ENCODE measurements around the gene PDE6H. TPM values are rescaled to one million over a fixed set of nuclear protein-coding genes. Genes with fewer than 3 reads are reported as not detected.

Gene PDE6H
- total and polyA plus RNA-seq, 11 donors, result not detected

GRCh38 chr12:14946162-14946561, 26.7 kb upstream of the PDE6H start:
- ATAC-seq (no peak), DNase-seq (no peak)
- Histone ChIP-seq H3K9me3 (no peaks in the 10 kb centered on the region), H3K27ac (peak overlapping the region in 4 of 12 donors; percentile 10 to 78 (median 22)), H3K36me3 (peaks cover 0 to 92% (median 77%) of the 10 kb centered on the region in 9 donors), H3K27me3 (no peaks in the 10 kb centered on the region), H3K4me3 (no peak overlapping the region), H3K4me1 (peaks cover 0 to 53% (median 29%) of the 10 kb centered on the region in 12 donors)
- intact Hi-C loops (cut with DNase I), result loop anchor here in 2 of 10 donors (5.0 kb wide), 2 partner anchors 34 to 44 kb away; no protein-coding TSS in a partner anchor
- 83 to 87% (median 86%) methylated on average over 2 of the region's 2 CpGs for WGBS, 4 donors
- TF ChIP-seq POLR2A (IDR thresholded peaks at IDR 0.05), result no peak
- TF ChIP-seq, protein P1, sequence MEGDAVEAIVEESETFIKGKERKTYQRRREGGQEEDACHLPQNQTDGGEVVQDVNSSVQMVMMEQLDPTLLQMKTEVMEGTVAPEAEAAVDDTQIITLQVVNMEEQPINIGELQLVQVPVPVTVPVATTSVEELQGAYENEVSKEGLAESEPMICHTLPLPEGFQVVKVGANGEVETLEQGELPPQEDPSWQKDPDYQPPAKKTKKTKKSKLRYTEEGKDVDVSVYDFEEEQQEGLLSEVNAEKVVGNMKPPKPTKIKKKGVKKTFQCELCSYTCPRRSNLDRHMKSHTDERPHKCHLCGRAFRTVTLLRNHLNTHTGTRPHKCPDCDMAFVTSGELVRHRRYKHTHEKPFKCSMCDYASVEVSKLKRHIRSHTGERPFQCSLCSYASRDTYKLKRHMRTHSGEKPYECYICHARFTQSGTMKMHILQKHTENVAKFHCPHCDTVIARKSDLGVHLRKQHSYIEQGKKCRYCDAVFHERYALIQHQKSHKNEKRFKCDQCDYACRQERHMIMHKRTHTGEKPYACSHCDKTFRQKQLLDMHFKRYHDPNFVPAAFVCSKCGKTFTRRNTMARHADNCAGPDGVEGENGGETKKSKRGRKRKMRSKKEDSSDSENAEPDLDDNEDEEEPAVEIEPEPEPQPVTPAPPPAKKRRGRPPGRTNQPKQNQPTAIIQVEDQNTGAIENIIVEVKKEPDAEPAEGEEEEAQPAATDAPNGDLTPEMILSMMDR (IDR thresholded peaks at IDR 0.05), result no peak

DNA sequence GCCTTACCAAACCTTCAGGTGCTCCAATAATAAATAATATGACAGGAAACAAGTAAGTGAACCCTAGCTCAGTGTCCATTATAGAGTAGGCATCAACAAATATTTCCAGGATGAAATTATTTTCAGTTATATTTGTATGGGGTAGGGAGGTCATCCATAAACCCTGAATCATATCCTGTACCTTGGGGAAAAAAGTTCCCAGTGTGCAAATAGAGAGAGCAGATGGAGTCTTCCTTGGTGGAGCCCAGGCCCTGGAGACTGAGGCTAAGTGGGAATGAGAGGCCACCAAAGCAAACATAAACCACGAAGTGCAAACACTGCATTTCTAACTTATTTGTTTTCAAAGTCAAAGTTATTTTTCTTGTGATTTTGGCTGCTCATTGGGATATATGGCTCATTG, 26.0 kb upstream of the PDE6H start:
- Histone ChIP-seq H3K4me3 (no peak overlapping the region), H3K27me3 (no peaks in the 10 kb centered on the region), H3K4me1 (peaks cover 3 to 60% (median 36%) of the 10 kb centered on the region in 12 donors), H3K36me3 (peaks cover 0 to 85% (median 72%) of the 10 kb centered on the region in 9 donors), H3K9me3 (no peaks in the 10 kb centered on the region), H3K27ac (peak overlapping the region in 5 of 12 donors; percentile 5 to 78 (median 32))
- intact Hi-C loops (cut with DNase I), result loop anchor here in 2 of 10 donors (5.0 kb wide), 2 partner anchors 35 to 45 kb away; no protein-coding TSS in a partner anchor
- ATAC-seq (no peak), DNase-seq (no peak)
- 79 to 94% (median 83%) methylated on average over 1 of the region's 1 CpG for WGBS, 4 donors
- TF ChIP-seq, protein P1 (IDR thresholded peaks at IDR 0.05), result no peak
- no peak for TF ChIP-seq POLR2A (IDR thresholded peaks at IDR 0.05)

DNA sequence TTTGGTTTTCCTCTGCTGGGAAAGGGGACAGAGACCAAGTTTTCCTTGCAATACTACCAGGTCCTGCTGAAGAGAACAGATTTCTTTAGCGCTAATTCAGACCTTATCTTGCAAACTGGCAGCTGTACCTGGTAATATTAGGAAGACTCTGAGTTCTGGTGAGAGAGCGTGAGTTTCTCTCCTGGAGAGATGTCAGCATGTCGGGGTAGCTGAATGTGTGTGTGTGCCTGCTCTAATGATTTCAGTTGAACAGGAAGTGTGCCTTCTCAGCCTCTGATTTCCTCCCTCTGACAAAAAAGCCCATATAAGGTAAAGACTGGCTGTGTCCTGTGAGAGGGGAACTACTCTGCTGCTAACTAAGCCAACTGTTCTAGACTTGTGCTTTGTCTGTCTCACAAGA, 24.2 kb upstream of the PDE6H start:
- peak overlapping the region; percentile 15 to 92 (median 76) for H3K27ac ChIP-seq
- H3K27me3 ChIP-seq, result no peaks in the 10 kb centered on the region
- H3K9me3 ChIP-seq, result no peaks in the 10 kb centered on the region
- H3K4me3 ChIP-seq, result peak overlapping the region in 3 of 12 donors; percentile 2 to 17 (median 4)
- DNase-seq (peak in 2 of 5 donors; percentile 36 to 39), ATAC-seq (peak; percentile 73 to 93 (median 88))
- TF ChIP-seq, protein P1 (IDR thresholded peaks at IDR 0.05), result no peak
- TF ChIP-seq POLR2A (IDR thresholded peaks at IDR 0.05), result peak in 1 of 2 donors; percentile 55
- 3 to 14% (median 8%) methylated on average over 3 of the region's 3 CpGs for WGBS, 4 donors
- H3K36me3 ChIP-seq, result peaks cover 0 to 67% (median 53%) of the 10 kb centered on the region in 9 donors
- H3K4me1 ChIP-seq, result peaks cover 5 to 79% (median 50%) of the 10 kb centered on the region in 12 donors
- intact Hi-C loops (cut with DNase I), result loop anchor here in 2 of 10 donors (5.0 kb wide), 2 partner anchors 36 to 46 kb away; no protein-coding TSS in a partner anchor

GRCh38 chr12:14949631-14950030, 23.2 kb upstream of the PDE6H start:
- intact Hi-C loops (cut with DNase I), result loop anchor here in 4 of 10 donors (5.0 kb wide), 4 partner anchors 37 to 107 kb away; partner anchors contain the start of gene ART4 (in 1 of the 4)
- no peak for ATAC-seq
- TF ChIP-seq POLR2A (IDR thresholded peaks at IDR 0.05), result no peak
- TF ChIP-seq, protein P1 (IDR thresholded peaks at IDR 0.05), result no peak
- peak overlapping the region in 11 of 12 donors; percentile 15 to 92 (median 76) for H3K27ac ChIP-seq
- H3K36me3 ChIP-seq, result peaks cover 0 to 60% (median 47%) of the 10 kb centered on the region in 9 donors
- DNase-seq, result no peak
- no peak overlapping the region for H3K4me3 ChIP-seq
- 94 to 98% (median 96%) methylated on average over 5 of the region's 5 CpGs for WGBS, 4 donors
- H3K27me3 ChIP-seq, result no peaks in the 10 kb centered on the region
- H3K9me3 ChIP-seq, result no peaks in the 10 kb centered on the region
- peaks cover 5 to 88% (median 59%) of the 10 kb centered on the region in 12 donors for H3K4me1 ChIP-seq

All from heart left ventricle (tissue), 16 donors.